NOMO-1 treated with DMSO at 0.1 percent for 48 hours (cell line): ENCODE results near the gene OTOP3.
"Not testable (repeated sequence)": the region's sequence is repeated elsewhere in the genome, so short reads cannot be mapped to it uniquely, and the experiment has no call there.

Experiments used
- DNase-seq: peaks from one replicate; lab custom pipeline; 2025; ENCODE audit not compliant: unreplicated experiment; lab: John Stamatoyannopoulos, UW

OTOP3 gene

GRCh38 chr17:74935585-74936469 is at the start of gene OTOP3:
Gene OTOP3, plus strand, starts transcription at chr17:74935898. Its CDS starts 24 bp downstream, at chr17:74935922.
- DNase-seq, result no peak

- no peak for DNase-seq
These were observed 47.2 kb upstream of the OTOP3 start for GRCh38 chr17:74888469-74888868.

GRCh38 chr17:74890554-74890953 is 45.1 kb upstream of the OTOP3 start:
- no peak for DNase-seq

GRCh38 chr17:74892013-74892841 is 43.5 kb upstream of the OTOP3 start:
- no peak for DNase-seq

GRCh38 chr17:74892974-74893911 is 42.5 kb upstream of the OTOP3 start, which contains the start of gene FADS6:
Gene FADS6, minus strand, starts transcription at chr17:74893633. Its CDS starts 38 bp downstream, at chr17:74893595.
- no peak for DNase-seq

- DNase-seq, result no peak
These were observed 41.6 kb upstream of the OTOP3 start for GRCh38 chr17:74893936-74894671.

GRCh38 chr17:74898376-74898946 is 37.2 kb upstream of the OTOP3 start:
- no peak for DNase-seq

- no peak for DNase-seq
These were observed 35.5 kb upstream of the OTOP3 start for GRCh38 chr17:74900208-74900607.

GRCh38 chr17:74901353-74902135 is 34.2 kb upstream of the OTOP3 start:
- no peak for DNase-seq

GRCh38 chr17:74903034-74903433 is 32.7 kb upstream of the OTOP3 start:
- no peak for DNase-seq

GRCh38 chr17:74903671-74904070 is 32.0 kb upstream of the OTOP3 start:
- DNase-seq, result no peak

- no peak for DNase-seq
These were observed 30.9 kb upstream of the OTOP3 start for GRCh38 chr17:74904687-74905409.

- not testable (repeated sequence) for DNase-seq
These were observed 29.4 kb upstream of the OTOP3 start for GRCh38 chr17:74906214-74906793.

- DNase-seq, result no peak
These were observed 28.7 kb upstream of the OTOP3 start for GRCh38 chr17:74907012-74907411.

GRCh38 chr17:74909097-74909496 is 26.6 kb upstream of the OTOP3 start:
- DNase-seq, result not testable (repeated sequence)

GRCh38 chr17:74911423-74911822 is 24.3 kb upstream of the OTOP3 start:
- not testable (repeated sequence) for DNase-seq

GRCh38 chr17:74916136-74916850 is 19.4 kb upstream of the OTOP3 start:
- no peak for DNase-seq
